Middle frontal gyrus (tissue), 1 donor: Measurements from ENCODE around the gene DOCK4.
"Not testable (repeated sequence)": the region's sequence is repeated elsewhere in the genome, so short reads cannot be mapped to it uniquely, and the experiment has no call there.

ENCODE experiments used
- DNase-seq: peaks from one replicate; pipeline ENCODE4 v3.0.0-alpha.2; 2015; ENCODE audit warnings: low spot score; ENCODE audit errors: extremely low spot score

Gene DOCK4

GRCh38 chr7:112136271-112137008 is 69.8 kb downstream of the DOCK4 start:
- no peak for DNase-seq

GRCh38 chr7:112135815-112136214 is 70.4 kb downstream of the DOCK4 start:
- DNase-seq = no peak

- DNase-seq = no peak
Observed at GRCh38 chr7:112134039-112134438, 72.2 kb downstream of the DOCK4 start.

- no peak for DNase-seq
Observed at GRCh38 chr7:112133328-112133727, 72.9 kb downstream of the DOCK4 start.

- DNase-seq = no peak
Observed at GRCh38 chr7:112132051-112132694, 74.0 kb downstream of the DOCK4 start.

GRCh38 chr7:112130729-112131410 is 75.3 kb downstream of the DOCK4 start:
- no peak for DNase-seq

- no peak for DNase-seq
Observed at GRCh38 chr7:112129655-112130323, 76.4 kb downstream of the DOCK4 start.

- DNase-seq = not testable (repeated sequence)
Observed at GRCh38 chr7:112128461-112129425, 77.5 kb downstream of the DOCK4 start.

- not testable (repeated sequence) for DNase-seq
Observed at GRCh38 chr7:112128041-112128440, 78.2 kb downstream of the DOCK4 start.

- no peak for DNase-seq
Observed at GRCh38 chr7:112125250-112125649, 80.9 kb downstream of the DOCK4 start.

- DNase-seq = no peak
Observed at GRCh38 chr7:112124061-112124766, 82.0 kb downstream of the DOCK4 start.

GRCh38 chr7:112122798-112123197 is 83.4 kb downstream of the DOCK4 start:
- no peak for DNase-seq

GRCh38 chr7:112122144-112122543 is 84.1 kb downstream of the DOCK4 start:
- no peak for DNase-seq

- no peak for DNase-seq
Observed at GRCh38 chr7:112121318-112121717, 84.9 kb downstream of the DOCK4 start.

GRCh38 chr7:112120696-112121217 is 85.4 kb downstream of the DOCK4 start:
- no peak for DNase-seq

- DNase-seq = no peak
Observed at GRCh38 chr7:112118581-112119566, 87.3 kb downstream of the DOCK4 start.

- no peak for DNase-seq
Observed at GRCh38 chr7:112116894-112117293, 89.3 kb downstream of the DOCK4 start.

- DNase-seq = no peak
Observed at GRCh38 chr7:112116358-112116757, 89.8 kb downstream of the DOCK4 start.

- no peak for DNase-seq
Observed at GRCh38 chr7:112115880-112116279, 90.3 kb downstream of the DOCK4 start.
